H9 (cell line): Measurements from ENCODE around the gene CAMK2G. TPM values are rescaled to one million over a fixed set of nuclear protein-coding genes. Genes with fewer than 3 reads are reported as not detected.

Experiments
- DNase-seq: peaks from one replicate; pipeline ENCODE4 v3.0.0-alpha.2; 2017
- H2AFZ ChIP-seq: one replicate; pipeline ENCODE4 v1.6.1; 2013; ENCODE audit warnings: mild to moderate bottlenecking, low read length, control low read depth, moderate library complexity
- H2AK5ac ChIP-seq: 2 replicates; pipeline ENCODE4 v1.6.1; 2013; ENCODE audit warnings: low read length, control low read depth, mixed read lengths; ENCODE audit not compliant: insufficient read length
- H2BK120ac ChIP-seq: one replicate; pipeline ENCODE4 v1.6.1; 2013; ENCODE audit warnings: low read depth, mild to moderate bottlenecking, low read length, control low read depth, inconsistent platforms; ENCODE audit not compliant: poor library complexity, severe bottlenecking
- H2BK12ac ChIP-seq: 2 replicates; pipeline ENCODE4 v1.6.1; 2013; ENCODE audit warnings: low read length, control low read depth, mixed read lengths, low read depth; ENCODE audit not compliant: insufficient read length
- H2BK15ac ChIP-seq: 2 replicates; pipeline ENCODE4 v1.6.1; 2013; ENCODE audit warnings: low read depth, low read length, control low read depth
- H2BK20ac ChIP-seq: one replicate; pipeline ENCODE4 v1.6.1; 2013; ENCODE audit warnings: low read depth, mild to moderate bottlenecking, low read length, control low read depth, inconsistent platforms; ENCODE audit not compliant: poor library complexity, severe bottlenecking
- H2BK5ac ChIP-seq: 2 replicates; pipeline ENCODE4 v1.6.1; 2013; ENCODE audit warnings: low read length, control low read depth, mixed read lengths; ENCODE audit not compliant: insufficient read length
- H3K14ac ChIP-seq: 2 replicates; pipeline ENCODE4 v1.6.1; 2013; ENCODE audit warnings: low read length, control low read depth; ENCODE audit not compliant: insufficient read depth
- H3K18ac ChIP-seq: 2 replicates; pipeline ENCODE4 v1.6.1; 2013; ENCODE audit warnings: low read depth, mild to moderate bottlenecking, mixed read lengths, low read length, control low read depth; ENCODE audit not compliant: insufficient read length
- H3K23ac ChIP-seq: 2 replicates; pipeline ENCODE4 v1.6.1; 2013; ENCODE audit warnings: low read length, control low read depth, mixed read lengths, low read depth; ENCODE audit not compliant: insufficient read length
- H3K23me2 ChIP-seq: 2 replicates; pipeline ENCODE4 v1.6.1; 2013; ENCODE audit warnings: low read depth, mild to moderate bottlenecking, mixed read lengths, low read length, control low read depth; ENCODE audit not compliant: insufficient read length, poor library complexity, severe bottlenecking
- H3K27ac ChIP-seq: 2 replicates; pipeline ENCODE4 v1.5.1; 2013; ENCODE audit warnings: low read length, control low read depth, mixed read lengths, low read depth; ENCODE audit not compliant: insufficient read length
- H3K27me3 ChIP-seq: 2 replicates; pipeline ENCODE4 v1.6.1; 2013; ENCODE audit warnings: low read length, control low read depth, inconsistent platforms; ENCODE audit not compliant: insufficient read depth
- H3K4ac ChIP-seq: 2 replicates; pipeline ENCODE4 v1.6.1; 2013; ENCODE audit warnings: low read depth, mild to moderate bottlenecking, control low read depth, inconsistent platforms, low read length, moderate library complexity
- H3K4me1 ChIP-seq: 2 replicates; pipeline ENCODE4 v1.6.1; 2013; ENCODE audit warnings: low read length, control low read depth, inconsistent platforms; ENCODE audit not compliant: insufficient read depth
- H3K4me2 ChIP-seq: 2 replicates; pipeline ENCODE4 v1.6.1; 2013; ENCODE audit warnings: low read length, control low read depth, mixed read lengths; ENCODE audit not compliant: insufficient read length, insufficient read depth
- H3K56ac ChIP-seq: 2 replicates; pipeline ENCODE4 v1.6.1; 2013; ENCODE audit warnings: low read depth, mild to moderate bottlenecking, mixed read lengths, low read length, control low read depth; ENCODE audit not compliant: insufficient read length
- H3K79me1 ChIP-seq: 2 replicates; pipeline ENCODE4 v1.6.1; 2013; ENCODE audit warnings: low read depth, mild to moderate bottlenecking, moderate library complexity, low read length, control low read depth, inconsistent platforms; ENCODE audit not compliant: insufficient read depth, poor library complexity, severe bottlenecking
- H3K79me2 ChIP-seq: 2 replicates; pipeline ENCODE4 v1.6.1; 2013; ENCODE audit warnings: low read length, control low read depth, inconsistent platforms; ENCODE audit not compliant: insufficient read depth
- H3K9ac ChIP-seq: 2 replicates; pipeline ENCODE4 v1.6.1; 2013; ENCODE audit warnings: low read length, control low read depth, mixed read lengths; ENCODE audit not compliant: insufficient read length; ENCODE audit errors: extremely low read depth
- H3K9me3 ChIP-seq: one replicate; pipeline ENCODE4 v1.6.1; 2013; ENCODE audit warnings: low read depth, low read length, inconsistent platforms; ENCODE audit not compliant: control insufficient read depth
- H3T11ph ChIP-seq: one replicate; pipeline ENCODE4 v1.6.1; 2013; ENCODE audit warnings: mild to moderate bottlenecking, low read length, control low read depth, inconsistent platforms
- H4K20me1 ChIP-seq: one replicate; pipeline ENCODE4 v1.6.1; 2013; ENCODE audit not compliant: control insufficient read depth, insufficient read length, insufficient read depth
- H4K5ac ChIP-seq: 2 replicates; pipeline ENCODE4 v1.6.1; 2013; ENCODE audit warnings: low read depth, mild to moderate bottlenecking, mixed read lengths, low read length, control low read depth; ENCODE audit not compliant: insufficient read length
- H4K8ac ChIP-seq: replicated peaks from 2 replicates; pipeline ENCODE4 v1.6.1; 2013; ENCODE audit warnings: low read length, control low read depth, mixed read lengths, low read depth; ENCODE audit not compliant: insufficient read length
- H4K91ac ChIP-seq: 2 replicates; pipeline ENCODE4 v1.6.1; 2013; ENCODE audit warnings: low read depth, mild to moderate bottlenecking, moderate library complexity, mixed read lengths, low read length, control low read depth; ENCODE audit not compliant: insufficient read length
- H3K27ac Mint-ChIP-seq, 3 experiments: 2 replicates in 2 of 3; 3 replicates in 1 of 3; pipeline ENCODE4 v1.8.0; 2020 to 2021; ENCODE audit warnings: mixed read lengths in 3 of 3, mild to moderate bottlenecking in 1 of 3, moderate library complexity in 1 of 3
- H3K27me3 Mint-ChIP-seq: 2 replicates; pipeline ENCODE4 v1.8.0; 2021; ENCODE audit warnings: low read depth, mild to moderate bottlenecking, moderate library complexity, mixed read lengths
- H3K36me3 Mint-ChIP-seq, 3 experiments: 2 replicates in 2 of 3; 3 replicates in 1 of 3; pipeline ENCODE4 v1.8.0; 2020 to 2021; ENCODE audit warnings: low read depth in 3 of 3, mixed read lengths in 3 of 3; ENCODE audit not compliant: insufficient read depth in 1 of 3
- H3K4me1 Mint-ChIP-seq, 2 experiments: 2 replicates each; pipeline ENCODE4 v1.8.0; 2020; ENCODE audit warnings: mixed read lengths in 2 of 2
- H3K4me3 Mint-ChIP-seq, 2 experiments: 2 replicates in 1 of 2; 3 replicates in 1 of 2; pipeline ENCODE4 v1.8.0; 2020 to 2021; ENCODE audit warnings: mild to moderate bottlenecking in 2 of 2, mixed read lengths in 2 of 2, moderate library complexity in 1 of 2
- H3K9me3 Mint-ChIP-seq, 2 experiments: 2 replicates in 1 of 2; 3 replicates in 1 of 2; pipeline ENCODE4 v1.8.0; 2020; ENCODE audit warnings: mild to moderate bottlenecking in 2 of 2, mixed read lengths in 2 of 2, moderate library complexity in 1 of 2
- CTCF ChIP-seq: fragments of 200-600 bp; sonication (generic); conservative IDR thresholded peaks from 3 replicates; pipeline ENCODE4 v1.8.0; 2021; ENCODE audit warnings: antibody characterized with exemption, mild to moderate bottlenecking
- WGBS: extraction: QIAGEN DNeasy Blood & Tissue Kit; methylation state at CpG from one replicate; pipeline ENCODE4 v1.1.7; 2013; ENCODE audit warnings: missing lambda C conversion rate, low lambda C conversion rate, mixed read lengths; ENCODE audit not compliant: insufficient read length; ENCODE audit errors: extremely low coverage; 5-methylcytosine and 5-hydroxymethylcytosine counted together
- total RNA-seq: library from RNA; stranded (reverse); gene quantifications from 2 replicates; pipeline ENCODE4 v1.2.1, GENCODE V29; 2021

Gene CAMK2G
- total RNA-seq, 1 experiment from 2014 or later = 31.8 TPM

GRCh38 chr10:73816917-73817729 is 57.2 kb downstream of the CAMK2G start:
- no peaks in the 10 kb centered on the region for H4K20me1 ChIP-seq
- no peaks in the 10 kb centered on the region for H3K79me2 ChIP-seq
- no peak overlapping the region for H2BK120ac ChIP-seq
- no peak overlapping the region for H2BK12ac ChIP-seq
- H3K14ac ChIP-seq = no peak overlapping the region
- no peaks in the 10 kb centered on the region for H3K4me1 ChIP-seq
- H4K91ac ChIP-seq = no peak overlapping the region
- H3K4me3 Mint-ChIP-seq = no peak overlapping the region; a peak in 1 of 5 replicates
- H3K27ac ChIP-seq = no peak overlapping the region
- no peak overlapping the region for H4K5ac ChIP-seq
- no peak for DNase-seq
- no peak overlapping the region for H3T11ph ChIP-seq
- H4K8ac ChIP-seq = no peak overlapping the region
- H3K27me3 ChIP-seq = no peaks in the 10 kb centered on the region
- H3K4me2 ChIP-seq = no peak overlapping the region
- H2AK5ac ChIP-seq = no peak overlapping the region
- no peak overlapping the region for H3K27ac Mint-ChIP-seq
- H3K23me2 ChIP-seq = no peaks in the 10 kb centered on the region
- no CpG with 5 or more reads among the region's 10 CpGs for WGBS
- no peak overlapping the region for H2BK5ac ChIP-seq
- H3K18ac ChIP-seq = no peak overlapping the region
- H3K27me3 Mint-ChIP-seq = no peaks in the 10 kb centered on the region
- no peak overlapping the region for H2AFZ ChIP-seq
- no peaks in the 10 kb centered on the region for H3K9me3 ChIP-seq
- H3K4me1 Mint-ChIP-seq = peaks cover 7 to 10% of the 10 kb centered on the region in 2 experiments
- H2BK20ac ChIP-seq = no peak overlapping the region
- H3K9me3 Mint-ChIP-seq = no peaks in the 10 kb centered on the region
- peaks cover 20 to 55% (median 25%) of the 10 kb centered on the region in 3 experiments; a peak in 6 of 7 replicates for H3K36me3 Mint-ChIP-seq
- TF ChIP-seq CTCF = no peak
- H3K4ac ChIP-seq = no peak overlapping the region
- H3K79me1 ChIP-seq = no peaks in the 10 kb centered on the region
- no peak overlapping the region for H3K9ac ChIP-seq
- no peak overlapping the region for H2BK15ac ChIP-seq
- H3K56ac ChIP-seq = no peak overlapping the region
- no peak overlapping the region for H3K23ac ChIP-seq
